GM21717 (cell line): Measurements from ENCODE around the gene CTSL.

Source experiments
- ATAC-seq: cut with Tn5 transposase; IDR thresholded peaks from one replicate; pipeline ENCODE4 v1.9.1; 2021; ENCODE audit warnings: mild to moderate bottlenecking, moderate library complexity; ENCODE audit not compliant: unreplicated experiment

Gene CTSL

GRCh38 chr9:87699835-87700234, 26.1 kb upstream of the CTSL start:
- ATAC-seq: no peak

- ATAC-seq: no peak
These were observed 24.4 kb upstream of the CTSL start for GRCh38 chr9:87701491-87701890.

GRCh38 chr9:87701931-87702421, 23.9 kb upstream of the CTSL start:
- ATAC-seq: no peak

- ATAC-seq: no peak
These were observed 23.0 kb upstream of the CTSL start for GRCh38 chr9:87702921-87703320.

GRCh38 chr9:87703636-87704276, 22.2 kb upstream of the CTSL start:
- no peak for ATAC-seq

- no peak for ATAC-seq
These were observed 21.6 kb upstream of the CTSL start for GRCh38 chr9:87704342-87704741.

- ATAC-seq: no peak
These were observed 19.7 kb upstream of the CTSL start for GRCh38 chr9:87706066-87706739.

- ATAC-seq: no peak
These were observed 18.0 kb upstream of the CTSL start for GRCh38 chr9:87707805-87708506.

GRCh38 chr9:87708546-87708945, 17.4 kb upstream of the CTSL start:
- no peak for ATAC-seq

GRCh38 chr9:87708986-87709728, 16.8 kb upstream of the CTSL start:
- no peak for ATAC-seq

GRCh38 chr9:87710443-87710842, 15.5 kb upstream of the CTSL start:
- ATAC-seq: no peak

- no peak for ATAC-seq
These were observed 13.8 kb upstream of the CTSL start for GRCh38 chr9:87711857-87712800.

GRCh38 chr9:87712801-87713277, 13.1 kb upstream of the CTSL start:
- no peak for ATAC-seq

GRCh38 chr9:87713278-87713987, 12.5 kb upstream of the CTSL start:
- ATAC-seq: no peak

GRCh38 chr9:87713988-87714330, 12.0 kb upstream of the CTSL start:
- no peak for ATAC-seq

GRCh38 chr9:87714819-87715218, 11.1 kb upstream of the CTSL start:
- ATAC-seq: no peak

GRCh38 chr9:87716141-87716540, 9.8 kb upstream of the CTSL start:
- no peak for ATAC-seq

- no peak for ATAC-seq
These were observed 8.5 kb upstream of the CTSL start for GRCh38 chr9:87717456-87717855.

- ATAC-seq: no peak
These were observed 7.7 kb upstream of the CTSL start for GRCh38 chr9:87718231-87718630.
